Adipocyte (in vitro differentiated cells): ENCODE measurements around the gene ARHGEF25.

Source experiments
- DNase-seq: peaks from one replicate; pipeline ENCODE4 v3.0.0-alpha.2; 2015; ENCODE audit warnings: low read depth
- H3K27me3 ChIP-seq: replicated peaks from 2 replicates; pipeline ENCODE4 v1.7.0; 2013; ENCODE audit warnings: mild to moderate bottlenecking, low read length, moderate library complexity; ENCODE audit not compliant: control insufficient read depth, insufficient read depth
- H3K36me3 ChIP-seq: 2 replicates; pipeline ENCODE4 v1.7.0; 2013; ENCODE audit warnings: low read length, mild to moderate bottlenecking, moderate library complexity; ENCODE audit not compliant: control insufficient read depth, insufficient read depth, severe bottlenecking
- H3K4me1 ChIP-seq: 2 replicates; pipeline ENCODE4 v1.7.0; 2013; ENCODE audit warnings: mild to moderate bottlenecking, low read length, moderate library complexity; ENCODE audit not compliant: control insufficient read depth, insufficient read depth
- H3K4me3 ChIP-seq: 2 replicates; pipeline ENCODE4 v1.7.0; 2013; ENCODE audit warnings: mild to moderate bottlenecking, low read length, moderate library complexity
- H3K9ac ChIP-seq: 2 replicates; pipeline ENCODE4 v1.7.0; 2013; ENCODE audit warnings: mild to moderate bottlenecking, low read length, moderate library complexity
- H3K9me3 ChIP-seq: 2 replicates; pipeline ENCODE4 v1.7.0; 2013; ENCODE audit warnings: mild to moderate bottlenecking, low read length, moderate library complexity; ENCODE audit not compliant: control insufficient read depth

The ARHGEF25 gene

GRCh38 chr12:57626111-57626920, 15.1 kb downstream of the ARHGEF25 start:
- H3K27me3 ChIP-seq: peaks cover 85% of the 10 kb centered on the region
- no peak for DNase-seq
- no peak overlapping the region for H3K9ac ChIP-seq
- no peaks in the 10 kb centered on the region for H3K9me3 ChIP-seq
- H3K4me3 ChIP-seq: no peak overlapping the region
- peaks cover 3% of the 10 kb centered on the region for H3K4me1 ChIP-seq
- no peaks in the 10 kb centered on the region for H3K36me3 ChIP-seq

- Histone ChIP-seq H3K36me3 (no peaks in the 10 kb centered on the region), H3K27me3 (peaks cover 86% of the 10 kb centered on the region), H3K9me3 (no peaks in the 10 kb centered on the region), H3K4me1 (no peaks in the 10 kb centered on the region), H3K9ac (no peak overlapping the region), H3K4me3 (no peak overlapping the region)
- DNase-seq: no peak
Measured at GRCh38 chr12:57626921-57627445, 15.7 kb downstream of the ARHGEF25 start.

- H3K27me3 ChIP-seq: peaks cover 82% of the 10 kb centered on the region
- H3K4me1 ChIP-seq: no peaks in the 10 kb centered on the region
- DNase-seq: no peak
- no peak overlapping the region for H3K9ac ChIP-seq
- H3K36me3 ChIP-seq: no peaks in the 10 kb centered on the region
- no peaks in the 10 kb centered on the region for H3K9me3 ChIP-seq
- no peak overlapping the region for H3K4me3 ChIP-seq
Measured at GRCh38 chr12:57627501-57628279, 16.5 kb downstream of the ARHGEF25 start.

DNA sequence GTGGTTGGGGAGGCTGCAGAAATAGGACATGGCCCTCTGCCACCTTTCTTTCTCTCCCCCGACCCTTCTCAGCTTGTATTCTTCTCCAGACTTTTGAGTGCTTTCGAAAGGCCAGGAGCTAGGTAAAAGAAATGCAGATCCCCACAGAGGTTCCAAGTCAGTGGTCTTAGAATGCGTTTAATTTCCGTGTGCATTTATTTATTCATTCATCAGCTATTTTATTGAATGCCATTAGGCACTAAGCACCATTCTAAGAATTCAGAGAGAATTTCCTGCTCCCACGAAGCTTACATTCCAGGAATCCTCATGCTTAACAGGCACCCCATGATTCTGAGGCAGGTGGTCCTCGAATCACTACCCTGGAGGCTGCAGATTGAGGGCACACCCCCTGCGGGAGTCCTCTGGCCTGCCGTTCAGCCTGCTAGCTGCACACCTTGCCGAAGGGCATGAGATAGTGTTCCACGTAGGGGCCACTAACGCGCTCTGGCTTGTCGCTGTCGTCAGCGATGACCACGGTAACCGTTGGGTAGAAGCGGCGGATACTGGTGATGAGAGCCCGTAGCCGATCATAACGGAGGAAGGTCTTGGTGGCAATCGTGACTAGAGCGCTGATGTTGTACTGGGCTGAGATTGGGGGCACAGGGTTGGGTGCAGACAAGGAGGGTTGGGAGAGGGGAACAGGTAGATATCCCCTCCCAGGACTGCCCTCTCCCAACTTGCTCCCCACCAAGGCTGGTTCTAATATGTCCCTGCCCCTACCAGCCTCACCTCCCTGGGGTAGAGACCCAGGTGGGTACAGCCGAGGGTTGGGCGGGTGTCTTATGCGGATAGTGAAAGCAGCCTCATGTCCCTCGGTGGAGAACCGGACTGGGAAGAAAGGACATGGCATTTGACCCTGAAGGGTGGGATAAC, 17.3 kb downstream of the ARHGEF25 start:
- no peaks in the 10 kb centered on the region for H3K9me3 ChIP-seq
- peaks cover 73% of the 10 kb centered on the region for H3K27me3 ChIP-seq
- no peaks in the 10 kb centered on the region for H3K36me3 ChIP-seq
- no peak for DNase-seq
- no peak overlapping the region for H3K4me3 ChIP-seq
- H3K4me1 ChIP-seq: no peaks in the 10 kb centered on the region
- H3K9ac ChIP-seq: no peak overlapping the region

DNA sequence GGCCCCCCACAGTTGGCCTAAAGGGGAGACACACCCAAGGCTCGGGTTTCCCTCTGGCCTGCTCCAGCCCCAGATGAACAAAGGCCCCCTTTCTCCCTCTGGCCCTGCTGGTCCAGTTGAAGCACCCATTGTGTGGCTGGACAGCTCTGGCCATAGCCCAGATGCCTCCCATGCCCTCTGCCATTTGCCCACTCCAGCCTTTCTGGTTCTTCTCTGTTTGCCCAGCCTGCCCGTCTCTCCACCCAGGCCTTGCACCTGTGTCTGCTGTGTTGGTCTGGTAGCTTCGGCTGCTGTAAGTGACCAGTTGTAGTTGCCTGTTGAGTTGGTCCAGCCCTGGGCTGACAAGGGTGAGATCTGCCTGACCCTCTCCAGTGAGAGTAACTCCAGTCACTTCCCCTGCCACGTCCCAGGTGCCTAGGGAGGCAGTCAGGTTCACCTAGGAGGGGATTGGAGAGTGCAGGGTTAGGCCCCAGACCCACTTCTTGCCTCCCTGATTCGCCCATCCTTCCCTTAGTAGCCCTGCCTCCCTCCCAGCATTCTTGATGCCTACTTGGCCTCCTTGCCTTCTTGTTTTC, 18.7 kb downstream of the ARHGEF25 start:
- Histone ChIP-seq H3K9me3 (no peaks in the 10 kb centered on the region), H3K36me3 (no peaks in the 10 kb centered on the region), H3K27me3 (peaks cover 59% of the 10 kb centered on the region), H3K9ac (no peak overlapping the region), H3K4me3 (no peak overlapping the region), H3K4me1 (no peaks in the 10 kb centered on the region)
- DNase-seq: no peak

GRCh38 chr12:57630891-57631433, 19.7 kb downstream of the ARHGEF25 start:
- Histone ChIP-seq H3K4me1 (no peaks in the 10 kb centered on the region), H3K9me3 (no peaks in the 10 kb centered on the region), H3K36me3 (no peaks in the 10 kb centered on the region), H3K4me3 (no peak overlapping the region), H3K27me3 (peaks cover 49% of the 10 kb centered on the region), H3K9ac (no peak overlapping the region)
- no peak for DNase-seq

- H3K4me1 ChIP-seq: no peaks in the 10 kb centered on the region
- H3K4me3 ChIP-seq: no peak overlapping the region
- H3K36me3 ChIP-seq: no peaks in the 10 kb centered on the region
- H3K27me3 ChIP-seq: peaks cover 42% of the 10 kb centered on the region
- H3K9ac ChIP-seq: no peak overlapping the region
- H3K9me3 ChIP-seq: no peaks in the 10 kb centered on the region
- DNase-seq: no peak
Measured at GRCh38 chr12:57631566-57632072, 20.4 kb downstream of the ARHGEF25 start.

- no peak overlapping the region for H3K9ac ChIP-seq
- H3K27me3 ChIP-seq: peaks cover 38% of the 10 kb centered on the region
- H3K4me3 ChIP-seq: peak overlapping the region; percentile 64
- no peaks in the 10 kb centered on the region for H3K4me1 ChIP-seq
- DNase-seq: peak; percentile 56
- H3K9me3 ChIP-seq: no peaks in the 10 kb centered on the region
- no peaks in the 10 kb centered on the region for H3K36me3 ChIP-seq
Measured at GRCh38 chr12:57632073-57632957, 21.1 kb downstream of the ARHGEF25 start.

DNA sequence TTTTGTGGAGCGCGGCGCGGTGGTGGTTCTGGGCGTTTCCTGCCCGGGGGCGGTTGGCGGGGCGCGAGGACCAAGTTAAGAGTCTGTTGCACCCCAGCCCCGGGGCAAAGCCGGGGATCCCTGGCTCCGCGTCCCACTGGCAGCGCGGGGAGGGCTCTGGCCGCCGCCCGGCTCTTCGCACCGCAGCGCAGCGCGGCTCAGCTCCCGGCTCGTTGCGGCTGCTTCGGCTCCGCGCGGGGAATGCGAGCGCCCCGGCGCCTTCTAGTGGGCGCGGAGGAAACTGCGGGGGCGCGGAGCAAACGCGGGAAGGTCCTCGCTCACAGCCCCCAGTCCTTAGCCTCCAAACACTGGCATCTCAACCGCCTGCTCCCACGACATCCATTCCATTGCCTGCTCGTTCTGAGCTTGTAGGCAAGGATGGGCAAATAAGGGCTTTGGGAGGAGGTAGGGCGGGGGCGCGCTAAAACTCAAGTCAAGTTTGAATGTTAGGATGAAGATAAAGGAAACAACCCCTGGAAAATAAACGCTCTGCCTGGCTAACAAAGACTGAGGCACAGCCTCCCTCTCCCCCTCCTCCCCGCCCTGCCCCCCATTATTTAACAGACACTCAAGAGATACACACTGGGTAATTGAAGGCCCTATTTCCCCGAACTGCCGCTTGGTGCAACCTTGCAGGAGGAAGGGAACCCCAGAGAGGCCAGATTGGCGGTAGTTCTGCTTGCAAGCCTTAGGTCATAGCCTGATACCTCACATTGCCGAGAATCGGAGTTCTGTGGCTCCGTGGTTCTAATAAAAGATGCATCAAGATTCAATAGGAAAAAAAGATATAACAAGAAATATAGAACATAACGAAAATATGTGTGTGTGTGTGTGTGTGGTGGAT, 22.0 kb downstream of the ARHGEF25 start, which contains the start of gene B4GALNT1:
B4GALNT1 (minus strand) TSS at position 244 of the 883 bp plus-strand sequence. CDS start 1,069 bp downstream, outside the sequence.
- Histone ChIP-seq H3K27me3 (peaks cover 37% of the 10 kb centered on the region), H3K9me3 (no peaks in the 10 kb centered on the region)
- DNase-seq: peak; percentile 89

More for the DNA sequence above, 22.0 kb downstream of the ARHGEF25 start, which contains the start of gene B4GALNT1:
- H3K4me1 ChIP-seq: no peaks in the 10 kb centered on the region
- H3K9ac ChIP-seq: no peak within 1 kb of the TSS
- no peaks in the 10 kb centered on the region for H3K36me3 ChIP-seq
- peak within 1 kb of the TSS; percentile 64 for H3K4me3 ChIP-seq
